Measurements from ENCODE around the gene LPP.

LPP gene

DNA sequence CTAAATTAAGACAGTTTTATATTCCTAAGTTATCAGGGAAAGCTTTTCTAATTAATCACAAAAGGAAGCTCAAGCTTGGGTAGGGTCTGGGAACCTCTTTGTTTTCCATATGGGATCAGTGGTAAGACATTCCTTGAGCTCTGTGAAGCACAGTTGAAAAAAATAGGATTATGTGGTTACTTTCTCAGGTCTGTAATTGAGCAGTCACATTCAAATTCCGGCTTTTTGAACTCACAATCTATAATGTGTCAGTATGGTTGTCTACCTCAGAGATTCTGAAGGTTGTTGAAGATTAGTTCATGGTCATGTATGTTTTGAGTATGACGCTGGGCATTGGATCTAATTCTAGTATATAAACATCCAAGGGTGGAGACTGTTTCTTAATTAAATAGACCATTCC lies 364.5 kb downstream of the LPP start:
- no peak for DNase-seq (ENCODE audit: low read depth)

DNA sequence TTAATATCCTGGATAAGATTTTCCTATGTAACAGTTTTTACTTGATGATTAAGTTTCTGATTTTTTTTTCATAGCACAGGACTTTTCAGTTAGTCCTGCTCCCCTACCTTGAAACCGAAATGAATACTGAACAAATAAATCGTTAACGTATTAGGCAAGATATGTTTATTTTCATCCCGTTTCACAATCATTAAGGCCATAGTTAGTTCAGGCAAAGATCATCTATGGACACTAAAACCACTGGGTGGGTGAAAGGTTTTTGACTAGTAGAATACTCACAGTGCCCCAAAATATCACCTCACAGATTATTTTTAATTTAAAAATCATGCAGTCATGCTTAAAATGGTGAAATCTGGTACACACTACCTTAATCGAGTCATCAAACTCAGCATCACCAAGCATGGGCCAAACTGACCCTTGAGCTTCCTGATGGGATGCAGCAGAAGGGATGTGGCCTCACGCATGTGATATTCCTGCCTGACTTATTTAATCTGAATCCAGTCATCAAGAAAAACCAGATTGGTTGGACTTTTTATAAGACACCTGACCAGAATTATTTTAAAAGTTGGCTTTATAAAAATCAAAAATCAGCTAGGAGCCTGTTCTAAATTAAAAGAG lies 365.0 kb downstream of the LPP start:
- DNase-seq (ENCODE audit: low read depth): no peak

- DNase-seq (ENCODE audit: low read depth): no peak
These were observed 366.5 kb downstream of the LPP start for GRCh38 chr3:188520466-188520865.

GRCh38 chr3:188522115-188522514 lies 368.2 kb downstream of the LPP start:
- DNase-seq (ENCODE audit: low read depth): no peak

DNA sequence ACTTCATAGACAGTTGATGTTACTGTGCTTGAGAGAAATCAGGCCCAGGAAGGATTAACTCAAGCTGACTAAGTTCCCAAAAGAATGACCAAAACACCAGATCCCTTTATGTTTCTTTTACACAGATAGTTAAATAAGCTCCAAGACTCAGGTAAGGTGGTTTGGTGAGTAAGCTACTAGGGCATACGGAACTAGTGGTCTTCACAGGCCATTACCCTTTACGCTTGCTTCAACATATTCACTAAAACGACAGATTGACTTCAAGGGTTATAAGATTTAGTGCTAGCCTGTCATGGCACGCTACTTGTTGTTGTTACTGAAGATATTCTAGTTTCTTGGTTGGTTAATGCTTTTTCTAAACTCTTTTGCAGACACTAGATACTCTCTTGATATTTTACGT lies 369.3 kb downstream of the LPP start:
- DNase-seq (ENCODE audit: low read depth): no peak

DNA sequence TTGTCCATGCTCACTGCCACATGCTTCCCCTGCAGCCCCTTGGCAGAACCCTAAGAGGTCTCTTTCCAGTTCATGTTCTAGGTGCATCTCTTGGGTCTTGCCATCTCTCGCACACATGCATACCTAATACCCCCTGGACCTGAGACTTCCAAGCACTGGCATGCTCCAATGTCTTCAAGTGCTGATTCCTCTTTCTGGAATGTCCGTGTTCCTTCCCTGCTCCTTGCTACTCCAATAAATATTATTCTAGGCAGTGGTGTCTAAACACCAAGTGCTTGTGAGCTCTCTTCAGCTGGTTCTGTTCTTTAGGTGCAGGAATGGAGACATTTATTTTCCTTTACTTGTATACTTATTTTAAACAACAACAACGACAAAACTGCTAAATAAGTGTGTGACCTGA lies 370.1 kb downstream of the LPP start:
- DNase-seq (ENCODE audit: low read depth): no peak

DNA sequence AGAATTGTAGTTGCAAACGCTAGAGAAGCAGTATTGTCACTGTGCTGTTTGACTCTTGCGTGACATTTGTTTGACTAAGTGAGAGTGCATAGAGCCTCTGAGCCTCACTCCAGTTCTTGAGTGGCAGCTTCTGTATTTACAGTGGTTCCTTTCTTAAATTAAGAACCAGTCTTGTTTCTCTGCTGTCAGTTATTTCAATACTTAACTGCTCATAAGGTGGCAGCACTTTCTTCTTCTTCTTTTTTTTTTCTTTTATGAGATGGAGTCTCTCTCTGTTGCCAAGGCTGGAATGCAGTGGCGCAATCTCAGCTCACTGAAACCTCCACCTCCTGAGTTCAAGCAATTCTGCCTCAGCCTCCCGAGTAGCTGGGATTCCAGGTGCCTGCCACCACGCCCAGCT lies 372.1 kb downstream of the LPP start:
- DNase-seq (ENCODE audit: low read depth): no peak

- no peak for DNase-seq (ENCODE audit: low read depth)
These were observed 373.4 kb downstream of the LPP start for GRCh38 chr3:188527389-188527788.

DNA sequence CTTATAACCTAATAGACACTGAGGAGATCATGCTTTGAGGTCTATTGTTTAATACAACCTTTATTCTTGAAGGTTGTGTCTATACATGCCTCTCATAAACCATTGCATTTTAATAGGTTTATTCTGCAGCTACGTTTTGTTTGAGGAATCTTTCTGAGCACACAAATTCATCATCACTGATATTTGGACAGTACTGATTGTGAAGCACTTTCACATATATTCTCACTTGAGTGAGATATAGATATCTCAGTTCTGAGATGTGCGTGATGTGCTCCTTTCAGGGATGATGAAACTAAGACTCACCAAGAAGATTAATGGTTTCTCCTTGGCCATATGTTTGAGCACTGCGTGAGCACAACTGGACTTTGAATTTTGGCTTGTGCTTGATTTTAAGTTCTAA lies 374.4 kb downstream of the LPP start:
- DNase-seq (ENCODE audit: low read depth): no peak

- no peak for DNase-seq (ENCODE audit: low read depth)
These were observed 375.3 kb downstream of the LPP start for GRCh38 chr3:188529228-188529627.

DNA sequence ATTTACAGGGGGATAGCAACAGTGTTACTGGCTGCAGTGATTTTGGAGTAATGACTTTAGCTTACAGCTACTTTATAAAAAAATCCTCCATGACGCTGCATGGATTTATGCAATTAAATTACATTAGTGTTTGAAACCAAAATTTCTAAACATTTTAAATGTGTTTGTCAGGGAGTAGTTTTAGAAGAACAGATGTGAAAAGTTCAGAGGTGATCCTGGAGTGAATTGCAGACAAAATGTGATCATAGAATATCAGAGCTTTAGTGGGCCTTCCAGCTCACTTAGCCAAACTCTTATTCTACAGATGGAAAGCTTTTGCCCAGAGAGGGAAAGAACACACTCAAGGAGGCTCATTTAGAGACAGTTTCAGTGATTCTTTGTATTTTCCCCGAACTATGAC lies 376.3 kb downstream of the LPP start:
- no peak for DNase-seq (ENCODE audit: low read depth)

DNA sequence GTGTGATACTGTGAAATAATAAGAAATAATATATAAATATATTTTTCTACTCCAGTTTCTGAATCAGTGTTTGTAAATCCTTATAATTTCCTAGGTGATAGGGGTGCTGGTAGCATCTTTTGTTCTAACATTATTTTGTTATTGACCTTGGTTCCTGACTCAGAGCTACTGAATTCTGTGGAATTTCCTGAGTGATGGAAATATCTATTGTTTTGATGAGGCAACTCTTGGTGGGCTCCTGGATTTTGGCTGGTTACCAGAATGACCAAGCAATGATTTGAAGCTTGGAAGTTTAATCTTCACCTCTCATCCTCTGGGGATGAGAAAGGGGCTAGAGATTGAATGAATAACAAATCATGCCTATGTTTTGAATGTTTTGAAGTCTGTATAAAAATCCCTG lies 377.3 kb downstream of the LPP start:
- no peak for DNase-seq (ENCODE audit: low read depth)

DNA sequence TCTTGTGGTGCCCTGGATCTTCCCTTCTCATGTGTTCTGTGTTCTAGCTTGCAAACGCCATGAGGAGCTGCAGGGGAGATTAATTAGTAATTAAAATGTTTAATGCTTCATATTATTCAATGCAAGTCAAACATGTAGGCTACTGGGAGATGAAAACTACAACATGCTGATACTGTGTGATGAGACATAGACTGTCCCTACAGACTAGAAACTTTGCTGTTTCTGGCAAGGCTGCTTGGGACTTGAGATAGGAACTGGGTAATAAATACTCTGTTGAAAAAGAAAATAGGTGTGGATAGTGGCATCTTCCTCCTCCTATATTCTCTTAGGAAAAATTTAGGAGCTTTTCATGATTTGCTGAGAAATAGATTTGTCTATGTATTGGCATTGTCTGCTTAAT lies 379.2 kb downstream of the LPP start:
- no peak for DNase-seq (ENCODE audit: low read depth)

GRCh38 chr3:188533612-188534357 lies 379.8 kb downstream of the LPP start:
- no peak for DNase-seq (ENCODE audit: low read depth)

DNA sequence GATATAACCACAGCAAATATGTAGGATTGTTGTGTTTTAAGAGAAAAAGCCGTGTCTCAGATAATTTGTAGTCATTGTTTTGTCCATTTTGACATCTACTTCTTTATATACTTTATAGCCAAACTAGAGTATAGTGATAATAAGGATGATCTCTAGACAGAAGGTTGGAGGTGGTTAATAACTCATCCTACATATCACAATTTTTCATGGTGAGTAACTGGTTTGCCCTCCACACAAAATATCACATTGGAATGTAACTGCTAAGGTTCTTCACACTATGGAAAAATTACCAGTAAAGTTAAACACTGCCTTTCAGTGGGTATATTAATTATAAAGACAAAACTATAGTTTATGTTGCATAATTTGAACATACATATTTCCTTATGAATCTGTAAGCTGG lies 380.7 kb downstream of the LPP start:
- DNase-seq (ENCODE audit: low read depth): no peak

GRCh38 chr3:188537606-188538005 lies 383.6 kb downstream of the LPP start:
- no peak for DNase-seq (ENCODE audit: low read depth)

GRCh38 chr3:188539037-188539436 lies 385.1 kb downstream of the LPP start:
- DNase-seq (ENCODE audit: low read depth): no peak

DNA sequence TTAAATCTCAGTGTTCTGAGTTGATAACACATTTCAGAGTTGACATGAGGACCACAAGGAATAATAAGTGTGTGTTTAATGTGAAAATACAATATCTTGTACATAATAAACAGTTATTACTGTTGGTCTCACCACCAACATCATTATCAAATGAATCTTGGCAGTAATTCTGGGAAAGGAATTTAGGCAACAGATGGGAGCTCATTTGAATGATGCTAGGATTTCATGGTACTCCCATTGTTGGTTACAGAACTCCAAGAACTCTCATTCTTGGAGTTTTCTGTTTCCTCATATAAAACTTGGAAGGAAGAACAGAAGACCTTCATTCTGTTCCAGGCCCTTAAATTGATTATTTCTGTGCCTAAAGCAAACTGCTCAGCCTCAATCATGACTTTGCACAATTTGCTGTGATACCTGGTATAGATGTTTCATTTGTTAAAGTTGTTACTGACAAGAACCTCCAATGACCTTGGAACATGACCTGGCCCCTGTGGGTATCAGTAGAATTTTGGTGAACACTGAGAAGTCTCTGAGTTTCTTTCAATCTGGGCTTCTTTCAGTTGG lies 385.8 kb downstream of the LPP start:
- DNase-seq (ENCODE audit: low read depth): peak; percentile 28

- no peak for DNase-seq (ENCODE audit: low read depth)
These were observed 388.2 kb downstream of the LPP start for GRCh38 chr3:188542196-188542595.

DNA sequence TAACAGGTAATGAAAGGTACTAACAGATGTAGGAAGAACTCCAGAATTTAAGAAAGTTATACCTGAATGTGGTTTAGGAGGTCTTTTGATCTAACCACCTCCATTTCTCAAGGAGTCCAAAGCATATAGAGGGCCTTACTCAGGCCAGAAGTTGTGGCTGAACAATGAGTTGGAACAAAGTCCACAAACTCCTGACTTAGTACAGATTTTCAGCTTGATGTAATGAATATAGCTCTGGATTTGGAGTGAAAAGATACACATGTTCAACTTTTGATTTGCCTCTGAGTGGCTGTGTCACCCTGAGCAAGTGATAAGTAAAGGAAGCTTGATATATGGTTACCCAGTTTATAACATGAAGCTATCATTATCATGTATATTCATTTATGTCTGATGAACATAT lies 390.1 kb downstream of the LPP start:
- DNase-seq (ENCODE audit: low read depth): no peak

DNA sequence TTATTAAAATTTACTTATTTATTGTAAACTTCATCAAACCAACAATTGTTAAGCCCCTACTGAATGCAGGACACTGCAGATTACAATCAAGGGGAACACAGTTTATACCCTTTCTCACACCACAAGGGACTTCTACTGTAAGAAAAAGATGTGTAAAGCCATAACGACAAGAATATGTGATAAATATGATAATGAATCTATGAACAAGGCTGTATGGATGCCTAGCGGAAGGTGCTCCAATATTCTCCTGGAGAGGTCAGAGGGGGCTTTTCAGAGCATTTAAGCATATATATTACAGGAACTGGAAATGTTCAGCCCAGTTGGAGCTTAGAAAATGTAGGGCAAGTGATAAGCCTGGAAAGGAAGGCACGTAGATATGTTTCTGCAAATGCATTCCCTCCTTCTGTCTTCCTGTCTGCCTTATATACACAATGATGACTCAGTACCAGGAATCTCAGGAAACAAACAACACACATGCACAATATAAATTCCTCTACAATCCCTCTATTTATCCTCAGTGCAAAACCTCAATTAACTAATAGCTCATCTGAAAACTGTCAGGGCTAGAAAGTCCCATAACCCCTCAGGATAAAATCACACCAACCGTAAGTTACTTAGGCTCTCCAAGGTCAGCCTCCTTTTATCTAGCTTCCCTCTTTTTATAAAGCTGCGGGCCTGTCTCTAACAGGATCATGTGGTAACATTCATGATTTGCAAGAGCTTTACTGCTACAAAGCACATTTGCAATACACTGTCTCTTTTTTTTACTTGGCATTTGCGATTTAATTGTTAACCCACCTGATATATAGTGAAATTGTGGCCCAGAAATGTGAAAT lies 393.1 kb downstream of the LPP start:
- DNase-seq (ENCODE audit: low read depth): no peak

- DNase-seq (ENCODE audit: low read depth): no peak
These were observed 399.6 kb downstream of the LPP start for GRCh38 chr3:188553569-188553968.

DNA sequence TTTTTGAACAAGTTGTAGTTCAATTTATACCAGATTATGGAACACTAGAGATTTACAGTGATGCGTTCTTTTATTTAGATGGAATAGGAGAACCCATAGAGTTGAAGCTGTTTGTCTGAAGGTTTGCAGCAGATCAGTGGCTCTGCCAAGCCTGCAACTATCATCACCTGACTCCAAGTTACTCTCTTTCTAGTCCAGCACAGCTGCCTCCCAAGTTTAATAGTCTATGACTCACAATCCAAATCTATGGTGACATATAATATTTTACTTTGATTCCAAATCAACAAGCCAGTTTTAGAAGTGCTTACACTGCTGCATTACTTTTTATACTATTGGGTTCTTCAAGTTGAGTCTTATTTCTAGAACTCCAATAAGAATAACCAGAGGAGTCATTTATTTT lies 400.4 kb downstream of the LPP start:
- DNase-seq (ENCODE audit: low read depth): no peak

All from GM04503 (cell line).